Measurements from ENCODE around the gene APOO.

The APOO gene

GRCh38 chrX:23784470-23785331, 123.0 kb downstream of the APOO start:
- no peak for DNase-seq (ENCODE audit: low spot score)

DNA sequence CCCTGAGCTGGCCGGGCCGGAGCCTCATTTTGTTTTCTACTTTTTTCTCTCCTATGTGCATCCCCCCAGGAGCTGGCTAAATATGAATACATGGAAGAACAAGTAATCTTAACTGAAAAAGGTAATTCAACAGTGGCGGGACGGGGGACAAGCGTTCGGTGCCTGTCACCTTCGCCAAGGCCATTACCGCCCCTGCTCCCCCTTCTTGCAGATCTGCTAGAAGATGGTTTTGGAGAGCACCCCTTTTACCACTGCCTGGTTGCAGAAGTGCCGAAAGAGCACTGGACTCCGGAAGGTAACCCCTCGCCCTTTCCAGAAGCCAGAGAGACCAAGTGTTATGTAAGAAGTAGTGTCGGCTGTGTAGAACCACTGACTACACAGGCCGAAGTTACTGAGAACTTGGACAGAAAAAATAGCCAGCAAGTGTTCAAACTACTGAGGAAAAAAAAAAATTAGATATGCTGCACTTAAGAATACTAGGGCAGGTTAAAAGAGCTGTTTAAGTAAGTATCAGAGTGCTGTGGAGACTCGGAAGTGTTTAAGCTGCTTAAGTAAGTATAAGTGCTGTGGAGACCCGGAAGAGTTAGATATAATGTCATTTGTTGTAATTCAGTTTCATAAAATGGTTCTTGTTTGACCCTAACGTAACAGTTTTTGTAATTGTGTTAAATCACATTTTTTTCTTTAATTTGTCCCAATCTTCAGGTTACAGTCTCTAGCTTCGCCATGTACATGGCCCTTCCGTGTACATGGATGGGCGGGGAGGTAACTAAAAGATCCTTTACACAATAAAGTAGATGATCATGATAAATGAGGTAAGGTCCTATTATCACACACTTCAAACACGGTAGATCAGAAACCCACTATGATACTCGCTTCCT, 123.9 kb downstream of the APOO start:
- no peak for DNase-seq (ENCODE audit: low spot score)

Measured in CD4-positive, alpha-beta T cell treated with Interleukin-6 at 100 ng/mL for 8 hours (primary cell).